ENCODE data around the gene EYA4. TPM values are rescaled to one million over a fixed set of nuclear protein-coding genes. Genes with fewer than 3 reads are reported as not detected.

Gene EYA4
- total and polyA plus RNA-seq, 2 donors (not counting 1 experiment from before 2014, with no cell fraction given), result 4.6 to 38.0 TPM

DNA sequence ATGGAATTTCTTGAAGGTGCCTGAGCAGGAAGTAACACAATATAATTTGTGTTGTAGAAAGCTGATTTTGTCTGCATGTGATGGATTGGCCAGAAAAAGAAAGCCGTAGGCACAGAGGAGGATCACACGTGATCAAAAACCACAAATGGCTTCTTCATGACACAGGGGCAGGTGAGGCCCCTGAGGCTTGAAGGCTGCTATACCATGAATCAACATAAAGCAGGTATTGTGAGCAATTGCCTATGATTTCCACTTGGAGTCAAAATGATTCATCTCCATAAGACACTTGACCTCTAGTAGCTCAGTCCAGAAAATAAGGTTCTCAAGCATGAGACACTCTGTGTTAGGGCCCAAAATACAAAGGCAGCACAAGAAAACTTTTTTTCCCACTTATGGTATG lies 42.4 kb upstream of the EYA4 start:
- Histone ChIP-seq H3K36me3 (ENCODE audit: control insufficient read depth, insufficient read depth, low read length) (no peaks in the 10 kb centered on the region), H3K79me2 (ENCODE audit: control insufficient read depth, insufficient read depth, low read length) (no peaks in the 10 kb centered on the region), H3K4me2 (ENCODE audit: extremely low read depth, insufficient read depth, low read length) (no peak overlapping the region), H3K4me3 (replicated peaks in 1 of 4; ENCODE audit: control extremely low read depth in 1 of 4, insufficient read depth in 1 of 4, low read depth in 3 of 4, low read length in 4 of 4) (no peak overlapping the region), H3K27me3 (ENCODE audit: control insufficient read depth, insufficient read depth, low read length) (no peaks in the 10 kb centered on the region), H2AFZ (ENCODE audit: low read length) (no peak overlapping the region), H4K20me1 (ENCODE audit: control insufficient read depth, extremely low read depth, insufficient read depth, low read length) (no peaks in the 10 kb centered on the region), H3K4me1 (ENCODE audit: control insufficient read depth, extremely low read depth, insufficient read depth, low read length) (no peaks in the 10 kb centered on the region), H3K9ac (ENCODE audit: insufficient read depth, low read length) (no peak overlapping the region), H3K27ac (ENCODE audit: insufficient read depth, low read length) (no peak overlapping the region), H3K9me3 (ENCODE audit: control insufficient read depth, insufficient read depth, low read depth, low read length) (no peaks in the 10 kb centered on the region)
- no peak for TF ChIP-seq EZH2 (IDR thresholded peaks at IDR 0.05; ENCODE audit: low read length, missing control alignments)
- peak in 1 of 2 donors; percentile 31 for DNase-seq (ENCODE audit: low read depth in 2 of 2)

DNA sequence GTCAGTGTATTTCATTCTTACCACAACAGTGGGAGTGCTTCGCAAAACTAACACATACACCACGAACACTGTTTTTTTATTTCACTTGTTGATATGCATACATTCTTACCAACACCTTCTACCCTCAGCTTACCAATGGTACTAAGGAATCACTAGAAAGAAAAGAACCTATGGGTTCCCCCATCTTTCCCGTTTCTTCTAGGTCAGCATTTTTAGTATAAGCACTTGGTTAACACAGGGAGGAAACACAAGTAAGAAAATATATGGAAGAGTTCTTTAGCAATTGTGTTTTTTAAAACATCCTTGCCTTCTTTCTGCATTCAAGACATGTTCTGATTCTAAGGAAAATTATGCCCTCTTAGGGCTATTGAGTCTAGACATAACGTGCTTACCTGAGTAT lies 39.9 kb upstream of the EYA4 start:
- TF ChIP-seq, protein P1, sequence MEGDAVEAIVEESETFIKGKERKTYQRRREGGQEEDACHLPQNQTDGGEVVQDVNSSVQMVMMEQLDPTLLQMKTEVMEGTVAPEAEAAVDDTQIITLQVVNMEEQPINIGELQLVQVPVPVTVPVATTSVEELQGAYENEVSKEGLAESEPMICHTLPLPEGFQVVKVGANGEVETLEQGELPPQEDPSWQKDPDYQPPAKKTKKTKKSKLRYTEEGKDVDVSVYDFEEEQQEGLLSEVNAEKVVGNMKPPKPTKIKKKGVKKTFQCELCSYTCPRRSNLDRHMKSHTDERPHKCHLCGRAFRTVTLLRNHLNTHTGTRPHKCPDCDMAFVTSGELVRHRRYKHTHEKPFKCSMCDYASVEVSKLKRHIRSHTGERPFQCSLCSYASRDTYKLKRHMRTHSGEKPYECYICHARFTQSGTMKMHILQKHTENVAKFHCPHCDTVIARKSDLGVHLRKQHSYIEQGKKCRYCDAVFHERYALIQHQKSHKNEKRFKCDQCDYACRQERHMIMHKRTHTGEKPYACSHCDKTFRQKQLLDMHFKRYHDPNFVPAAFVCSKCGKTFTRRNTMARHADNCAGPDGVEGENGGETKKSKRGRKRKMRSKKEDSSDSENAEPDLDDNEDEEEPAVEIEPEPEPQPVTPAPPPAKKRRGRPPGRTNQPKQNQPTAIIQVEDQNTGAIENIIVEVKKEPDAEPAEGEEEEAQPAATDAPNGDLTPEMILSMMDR (conservative IDR thresholded peaks at IDR 0.05 in 1 of 2, IDR thresholded peaks at IDR 0.05 in 1 of 2; ENCODE audit: low read depth in 1 of 2, low read length in 2 of 2), result no peak
- TF ChIP-seq EZH2 (IDR thresholded peaks at IDR 0.05; ENCODE audit: low read length, missing control alignments), result no peak
- no peak for DNase-seq (ENCODE audit: low read depth in 2 of 2)
- no peaks in the 10 kb centered on the region for H3K36me3 ChIP-seq (ENCODE audit: control insufficient read depth, insufficient read depth, low read length)
- no peak overlapping the region for H2AFZ ChIP-seq (ENCODE audit: low read length)
- H3K4me1 ChIP-seq (ENCODE audit: control insufficient read depth, extremely low read depth, insufficient read depth, low read length), result no peaks in the 10 kb centered on the region
- H3K9me3 ChIP-seq (ENCODE audit: control insufficient read depth, insufficient read depth, low read depth, low read length), result no peaks in the 10 kb centered on the region
- H3K79me2 ChIP-seq (ENCODE audit: control insufficient read depth, insufficient read depth, low read length), result no peaks in the 10 kb centered on the region
- no peaks in the 10 kb centered on the region for H3K27me3 ChIP-seq (ENCODE audit: control insufficient read depth, insufficient read depth, low read length)
- no peak overlapping the region for H3K4me2 ChIP-seq (ENCODE audit: extremely low read depth, insufficient read depth, low read length)
- H4K20me1 ChIP-seq (ENCODE audit: control insufficient read depth, extremely low read depth, insufficient read depth, low read length), result no peaks in the 10 kb centered on the region
- no peak overlapping the region for H3K9ac ChIP-seq (ENCODE audit: insufficient read depth, low read length)
- no peak overlapping the region for H3K27ac ChIP-seq (ENCODE audit: insufficient read depth, low read length)
- H3K4me3 ChIP-seq (replicated peaks in 1 of 4; ENCODE audit: control extremely low read depth in 1 of 4, insufficient read depth in 1 of 4, low read depth in 3 of 4, low read length in 4 of 4), result no peak overlapping the region

DNA sequence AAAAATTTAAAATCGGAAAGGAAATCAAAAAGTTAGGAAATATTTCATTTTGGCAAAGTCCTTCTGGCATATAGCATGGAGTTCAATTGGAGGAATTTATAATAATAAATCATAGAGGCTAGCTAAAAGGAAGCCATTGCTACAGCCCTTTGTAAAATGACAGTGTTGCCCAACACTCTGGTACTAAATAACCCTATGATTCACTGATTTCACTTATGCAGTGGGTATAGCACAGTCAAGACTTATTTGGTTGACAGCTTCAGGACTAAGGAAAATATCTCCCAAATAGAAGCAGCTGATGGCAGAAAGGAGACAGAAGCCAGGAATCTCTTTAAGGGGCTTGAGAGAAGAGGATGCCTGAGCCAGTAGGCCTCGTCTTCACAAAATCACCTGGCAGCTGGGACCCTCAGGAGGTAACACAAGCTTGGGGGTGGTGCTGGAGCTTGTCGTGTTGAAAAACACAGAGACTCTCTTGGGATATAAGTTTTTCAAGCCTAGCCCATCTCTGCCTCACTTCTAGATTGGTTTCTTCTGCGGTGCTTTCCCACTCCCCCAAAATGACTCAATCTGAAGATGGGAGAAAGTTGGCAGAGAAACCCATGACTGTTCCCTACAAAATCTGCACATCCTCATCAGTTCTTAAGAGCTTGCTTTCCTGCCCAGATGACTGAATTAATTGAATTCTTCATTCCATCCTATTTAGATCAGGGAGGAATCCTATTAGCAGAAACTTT lies 38.4 kb upstream of the EYA4 start:
- Histone ChIP-seq H4K20me1 (ENCODE audit: control insufficient read depth, extremely low read depth, insufficient read depth, low read length) (no peaks in the 10 kb centered on the region), H3K27me3 (ENCODE audit: control insufficient read depth, insufficient read depth, low read length) (no peaks in the 10 kb centered on the region), H3K4me1 (ENCODE audit: control insufficient read depth, extremely low read depth, insufficient read depth, low read length) (no peaks in the 10 kb centered on the region), H3K9ac (ENCODE audit: insufficient read depth, low read length) (no peak overlapping the region), H3K27ac (ENCODE audit: insufficient read depth, low read length) (no peak overlapping the region), H3K79me2 (ENCODE audit: control insufficient read depth, insufficient read depth, low read length) (no peaks in the 10 kb centered on the region), H3K9me3 (ENCODE audit: control insufficient read depth, insufficient read depth, low read depth, low read length) (no peaks in the 10 kb centered on the region), H3K36me3 (ENCODE audit: control insufficient read depth, insufficient read depth, low read length) (no peaks in the 10 kb centered on the region), H2AFZ (ENCODE audit: low read length) (no peak overlapping the region), H3K4me2 (ENCODE audit: extremely low read depth, insufficient read depth, low read length) (no peak overlapping the region), H3K4me3 (replicated peaks in 1 of 4; ENCODE audit: control extremely low read depth in 1 of 4, insufficient read depth in 1 of 4, low read depth in 3 of 4, low read length in 4 of 4) (no peak overlapping the region)
- peak in 1 of 2 donors; percentile 68 for DNase-seq (ENCODE audit: low read depth in 2 of 2)
- TF ChIP-seq, protein P1 (conservative IDR thresholded peaks at IDR 0.05 in 1 of 2, IDR thresholded peaks at IDR 0.05 in 1 of 2; ENCODE audit: low read depth in 1 of 2, low read length in 2 of 2), result no peak
- no peak for TF ChIP-seq EZH2 (IDR thresholded peaks at IDR 0.05; ENCODE audit: low read length, missing control alignments)
